GM15510 (cell line): ENCODE measurements around the gene ADAM11.

Experiments
- POLR2A ChIP-seq: IDR thresholded peaks from 3 replicates; pipeline ENCODE4 v1.6.1; 2011; ENCODE audit warnings: borderline replicate concordance; ENCODE audit not compliant: insufficient read length; ENCODE audit errors: extremely low read depth

The ADAM11 gene

DNA sequence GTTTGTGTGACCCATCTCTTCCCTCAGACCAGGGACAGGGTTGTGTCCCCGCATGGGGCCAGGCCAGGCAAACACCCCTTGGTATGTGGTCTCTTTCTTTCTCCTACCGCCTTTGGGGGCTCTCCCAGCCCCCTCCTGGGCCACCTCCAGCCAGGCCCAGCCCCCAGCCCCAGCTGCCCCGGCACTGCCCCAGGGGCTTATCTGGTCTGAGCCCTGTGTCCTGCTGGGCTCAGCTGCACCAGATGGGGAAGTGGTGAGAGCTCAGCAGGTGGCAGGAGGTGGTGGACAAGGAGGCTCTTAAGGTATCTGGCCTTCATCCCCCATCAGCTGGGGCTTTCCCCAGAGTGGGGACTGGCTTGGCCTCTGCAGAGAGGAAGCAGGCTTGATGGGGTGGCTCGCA is 8.7 kb downstream of the ADAM11 start:
- no peak for TF ChIP-seq POLR2A

- TF ChIP-seq POLR2A: no peak
Observed at GRCh38 chr17:44768505-44769142, 9.8 kb downstream of the ADAM11 start.

DNA sequence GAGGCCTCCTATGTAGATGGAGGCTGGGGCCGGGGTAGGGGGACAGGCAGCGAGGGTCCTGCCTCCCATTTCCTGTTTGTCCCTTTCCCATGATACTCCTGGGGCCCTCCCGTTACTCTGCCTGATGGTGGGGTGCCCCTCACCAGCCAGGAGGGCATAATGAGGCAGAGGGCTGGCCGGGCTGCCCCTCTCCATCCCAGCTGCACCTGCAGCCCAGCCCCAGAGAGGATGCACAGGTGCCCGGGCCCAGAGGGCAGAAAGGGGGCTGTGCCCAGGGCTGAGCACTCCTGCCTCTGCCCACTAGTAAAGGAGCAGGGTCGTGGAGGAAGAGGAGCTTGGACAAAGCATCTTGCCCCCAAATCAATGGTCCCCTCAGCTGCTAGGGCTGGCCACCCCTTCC is 10.4 kb downstream of the ADAM11 start:
- no peak for TF ChIP-seq POLR2A

DNA sequence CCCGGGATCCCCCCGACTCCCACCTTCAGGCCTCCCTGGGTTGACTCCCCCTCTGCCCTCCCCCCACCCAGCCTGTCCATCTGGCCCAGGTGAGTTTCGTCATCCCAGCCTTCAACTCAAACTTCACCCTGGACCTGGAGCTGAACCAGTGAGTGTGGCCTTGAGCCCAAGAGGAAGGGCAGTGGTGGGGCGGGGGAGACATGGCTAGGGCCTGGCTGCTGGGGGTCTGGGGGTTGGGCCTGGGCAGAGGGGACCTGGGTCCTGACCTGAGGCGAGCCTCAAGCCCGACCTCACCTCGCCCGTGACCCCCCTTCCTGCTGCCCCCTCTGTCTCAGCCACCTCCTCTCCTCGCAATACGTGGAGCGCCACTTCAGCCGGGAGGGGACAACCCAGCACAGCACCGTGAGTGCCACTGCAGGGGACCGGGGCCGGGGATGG is 10.9 kb downstream of the ADAM11 start:
- no peak for TF ChIP-seq POLR2A

- TF ChIP-seq POLR2A: no peak
Observed at GRCh38 chr17:44770166-44770925, 11.6 kb downstream of the ADAM11 start.

GRCh38 chr17:44772308-44773045 is 13.7 kb downstream of the ADAM11 start:
- no peak for TF ChIP-seq POLR2A

DNA sequence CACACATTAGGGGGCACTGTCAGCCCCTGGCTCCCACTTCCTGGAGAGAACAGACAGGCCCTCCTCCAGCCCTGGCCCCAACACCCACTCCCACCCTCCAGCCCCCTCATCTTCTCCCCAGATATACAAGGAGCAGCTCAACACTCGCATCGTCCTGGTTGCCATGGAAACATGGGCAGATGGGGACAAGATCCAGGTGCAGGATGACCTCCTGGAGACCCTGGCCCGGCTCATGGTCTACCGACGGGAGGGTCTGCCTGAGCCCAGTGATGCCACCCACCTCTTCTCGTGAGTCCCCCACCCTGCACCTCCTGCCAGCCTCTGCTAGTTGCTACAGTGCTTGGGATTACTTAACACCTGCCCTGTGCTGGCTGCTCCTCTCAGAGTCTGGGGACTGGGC is 14.4 kb downstream of the ADAM11 start:
- no peak for TF ChIP-seq POLR2A

- TF ChIP-seq POLR2A: no peak
Observed at GRCh38 chr17:44774271-44775135, 15.7 kb downstream of the ADAM11 start.

GRCh38 chr17:44775136-44775837 is 16.5 kb downstream of the ADAM11 start:
- TF ChIP-seq POLR2A: peak; percentile 50

GRCh38 chr17:44775838-44776621 is 17.2 kb downstream of the ADAM11 start:
- no peak for TF ChIP-seq POLR2A

DNA sequence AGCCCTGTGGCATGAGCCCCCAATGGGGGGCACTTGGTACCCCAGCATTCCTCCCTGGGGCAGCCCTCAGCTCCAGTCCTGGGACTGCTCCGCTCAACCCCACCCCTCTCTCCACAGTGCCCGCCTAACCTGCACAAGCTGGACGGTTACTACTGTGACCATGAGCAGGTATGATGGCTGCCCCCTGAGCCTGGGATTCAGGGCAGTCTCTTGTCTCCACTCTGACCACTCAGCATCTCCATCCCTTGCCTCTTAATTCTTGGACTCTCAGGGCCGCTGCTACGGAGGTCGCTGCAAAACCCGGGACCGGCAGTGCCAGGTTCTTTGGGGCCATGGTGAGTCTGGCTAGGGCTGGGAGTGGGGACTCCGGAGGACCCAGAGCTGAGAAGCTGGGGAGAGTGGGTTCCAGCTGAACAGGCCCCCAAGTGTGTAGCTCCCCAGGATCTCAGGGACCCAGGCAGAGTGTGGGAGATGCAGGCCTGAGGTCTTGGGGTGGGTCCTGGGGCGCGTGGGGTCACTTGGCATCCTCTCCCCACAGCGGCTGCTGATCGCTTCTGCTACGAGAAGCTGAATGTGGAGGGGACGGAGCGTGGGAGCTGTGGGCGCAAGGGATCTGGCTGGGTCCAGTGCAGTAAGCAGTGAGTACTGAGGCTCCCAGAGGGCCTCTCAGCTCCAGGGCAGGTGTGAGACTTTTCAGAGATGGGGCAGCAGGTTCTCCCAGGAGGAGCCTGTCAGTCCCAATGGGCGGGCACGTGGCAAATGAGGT is 18.0 kb downstream of the ADAM11 start:
- TF ChIP-seq POLR2A: no peak
